Trophoblast cell (in vitro differentiated cells and primary cell): ENCODE measurements around the gene C3orf38.

ENCODE experiments used
- DNase-seq, 2 donors: peaks; one replicate each; pipeline ENCODE4 v3.0.0-alpha.2; 2016
- H2AFZ ChIP-seq: 2 replicates; pipeline ENCODE4 v1.6.1; 2013; ENCODE audit warnings: low read length, moderate library complexity, mild to moderate bottlenecking; ENCODE audit not compliant: insufficient read depth, poor library complexity
- H2AK5ac ChIP-seq: 2 replicates; pipeline ENCODE4 v1.6.1; 2013; ENCODE audit warnings: mild to moderate bottlenecking, low read length
- H2BK120ac ChIP-seq: 2 replicates; pipeline ENCODE4 v1.6.1; 2013; ENCODE audit warnings: low read length, mild to moderate bottlenecking, moderate library complexity; ENCODE audit not compliant: insufficient read depth, poor library complexity
- H2BK12ac ChIP-seq: 2 replicates; pipeline ENCODE4 v1.6.1; 2013; ENCODE audit warnings: mild to moderate bottlenecking, low read length, moderate library complexity
- H2BK5ac ChIP-seq: 2 replicates; pipeline ENCODE4 v1.6.1; 2013; ENCODE audit warnings: low read length, low read depth, moderate library complexity, mild to moderate bottlenecking; ENCODE audit not compliant: poor library complexity
- H3K14ac ChIP-seq: 2 replicates; pipeline ENCODE4 v1.6.1; 2013; ENCODE audit warnings: mild to moderate bottlenecking, low read length
- H3K18ac ChIP-seq: 2 replicates; pipeline ENCODE4 v1.6.1; 2013; ENCODE audit warnings: mild to moderate bottlenecking, low read length
- H3K23ac ChIP-seq: 2 replicates; pipeline ENCODE4 v1.6.1; 2013; ENCODE audit warnings: low read length
- H3K27ac ChIP-seq: 2 replicates; pipeline ENCODE4 v1.5.1; 2013; ENCODE audit warnings: low read depth, mild to moderate bottlenecking, inconsistent platforms, low read length, moderate library complexity
- H3K27me3 ChIP-seq: 2 replicates; pipeline ENCODE4 v1.6.1; 2013; ENCODE audit warnings: inconsistent platforms, mild to moderate bottlenecking, low read length, moderate library complexity; ENCODE audit not compliant: insufficient read depth
- H3K36me3 ChIP-seq, 2 experiments: 1 replicate in 1 of 2; 2 replicates in 1 of 2; pipeline ENCODE4 v1.6.1; 2013; ENCODE audit warnings: low read length in 2 of 2, mild to moderate bottlenecking in 2 of 2, moderate library complexity in 1 of 2; ENCODE audit not compliant: insufficient read depth in 2 of 2, control insufficient read depth in 1 of 2
- H3K4ac ChIP-seq: 2 replicates; pipeline ENCODE4 v1.6.1; 2013; ENCODE audit warnings: low read depth, mild to moderate bottlenecking, low read length, moderate library complexity
- H3K4me1 ChIP-seq, 2 experiments: 1 replicate in 1 of 2; 2 replicates in 1 of 2; pipeline ENCODE4 v1.6.1; 2013; ENCODE audit warnings: low read length in 2 of 2, mild to moderate bottlenecking in 2 of 2, moderate library complexity in 1 of 2; ENCODE audit not compliant: insufficient read depth in 2 of 2, control insufficient read depth in 1 of 2
- H3K4me2 ChIP-seq: 2 replicates; pipeline ENCODE4 v1.6.1; 2013; ENCODE audit warnings: inconsistent platforms, mild to moderate bottlenecking, low read length, moderate library complexity
- H3K4me3 ChIP-seq: 2 replicates; pipeline ENCODE4 v1.5.1; 2013; ENCODE audit warnings: mild to moderate bottlenecking, low read depth, low read length, inconsistent platforms
- H3K79me1 ChIP-seq: one replicate; pipeline ENCODE4 v1.6.1; 2013; ENCODE audit warnings: low read length
- H3K79me2 ChIP-seq: 2 replicates; pipeline ENCODE4 v1.6.1; 2013; ENCODE audit warnings: low read length, mild to moderate bottlenecking; ENCODE audit not compliant: control insufficient read depth, insufficient read depth, poor library complexity
- H3K9ac ChIP-seq: 2 replicates; pipeline ENCODE4 v1.6.1; 2013; ENCODE audit warnings: mild to moderate bottlenecking, low read length
- H3K9me3 ChIP-seq: 2 replicates; pipeline ENCODE4 v1.6.1; 2013; ENCODE audit warnings: low read depth, mild to moderate bottlenecking, control low read depth, inconsistent platforms, low read length; ENCODE audit not compliant: insufficient read depth
- H4K12ac ChIP-seq: 2 replicates; pipeline ENCODE4 v1.6.1; 2013; ENCODE audit warnings: low read depth, mild to moderate bottlenecking, low read length, moderate library complexity
- H4K8ac ChIP-seq: 2 replicates; pipeline ENCODE4 v1.6.1; 2013; ENCODE audit warnings: low read depth, mild to moderate bottlenecking, low read length, moderate library complexity
- H4K91ac ChIP-seq: one replicate; pipeline ENCODE4 v1.6.1; 2013; ENCODE audit warnings: low read depth, mild to moderate bottlenecking, low read length, moderate library complexity
- WGBS: extraction: QIAGEN DNeasy Blood & Tissue Kit; methylation state at CpG from one replicate; pipeline ENCODE4 v1.1.7; 2013; ENCODE audit warnings: missing lambda C conversion rate; ENCODE audit not compliant: insufficient read length, insufficient coverage; ENCODE audit errors: extremely low coverage; 5-methylcytosine and 5-hydroxymethylcytosine counted together

C3orf38 gene

DNA sequence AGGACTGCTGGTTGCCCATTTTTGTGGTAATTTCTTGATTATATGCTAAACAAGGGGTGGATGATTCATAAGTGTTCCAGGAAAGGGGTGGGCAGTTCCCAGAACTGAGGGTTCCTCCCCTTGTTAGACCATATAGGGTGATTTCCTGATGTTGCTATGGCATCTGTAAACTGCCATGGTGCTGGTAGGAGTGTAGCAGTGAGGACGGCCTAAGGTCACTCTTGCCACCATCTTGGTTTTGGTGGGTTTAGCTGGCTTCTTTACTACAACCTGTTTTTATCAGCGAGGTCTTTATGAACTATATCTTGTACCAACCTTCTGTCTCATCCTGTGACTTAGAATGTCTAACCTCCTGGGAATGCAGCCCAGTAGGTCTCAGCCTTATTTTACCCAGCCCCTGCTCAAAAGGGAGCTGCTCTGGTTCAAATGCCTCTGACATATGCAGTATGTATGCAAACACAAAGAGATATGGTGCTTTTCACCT is 46.2 kb downstream of the C3orf38 start:
- Histone ChIP-seq H4K12ac (no peak overlapping the region), H4K8ac (no peak overlapping the region), H3K4me3 (no peak overlapping the region), H2AFZ (no peak overlapping the region), H3K79me2 (no peaks in the 10 kb centered on the region), H3K23ac (no peak overlapping the region), H3K18ac (no peak overlapping the region), H3K4me1 (no peaks in the 10 kb centered on the region), H3K27me3 (no peaks in the 10 kb centered on the region), H4K91ac (no peak overlapping the region), H3K9ac (no peak overlapping the region), H2BK12ac (no peak overlapping the region), H3K9me3 (no peaks in the 10 kb centered on the region), H3K14ac (no peak overlapping the region), H3K27ac (no peak overlapping the region), H2AK5ac (no peak overlapping the region), H3K79me1 (no peaks in the 10 kb centered on the region), H2BK120ac (no peak overlapping the region), H3K4me2 (no peak overlapping the region), H3K36me3 (no peaks in the 10 kb centered on the region), H2BK5ac (no peak overlapping the region), H3K4ac (no peak overlapping the region)
- DNase-seq: peak; percentile 76 to 80
- no CpG with 5 or more reads among the region's 2 CpGs for WGBS

GRCh38 chr3:88198121-88198520 is 48.4 kb downstream of the C3orf38 start:
- Histone ChIP-seq H3K36me3 (no peaks in the 10 kb centered on the region), H2BK12ac (no peak overlapping the region), H3K4me2 (no peak overlapping the region), H3K23ac (no peak overlapping the region), H4K12ac (no peak overlapping the region), H3K4ac (no peak overlapping the region), H3K4me3 (no peak overlapping the region), H3K27me3 (no peaks in the 10 kb centered on the region), H3K9ac (no peak overlapping the region), H2AK5ac (no peak overlapping the region), H3K27ac (no peak overlapping the region), H4K91ac (no peak overlapping the region), H2BK5ac (no peak overlapping the region), H4K8ac (no peak overlapping the region), H3K79me1 (no peaks in the 10 kb centered on the region), H2AFZ (no peak overlapping the region), H3K9me3 (no peaks in the 10 kb centered on the region), H3K14ac (no peak overlapping the region), H3K79me2 (no peaks in the 10 kb centered on the region), H3K18ac (no peak overlapping the region), H3K4me1 (no peaks in the 10 kb centered on the region), H2BK120ac (no peak overlapping the region)
- no peak for DNase-seq
- no CpG with 5 or more reads among the region's 1 CpG for WGBS

- H2BK5ac ChIP-seq: no peak overlapping the region
- no peak overlapping the region for H3K18ac ChIP-seq
- no peak overlapping the region for H3K9ac ChIP-seq
- H3K9me3 ChIP-seq: no peaks in the 10 kb centered on the region
- no peak overlapping the region for H3K4me3 ChIP-seq
- H3K23ac ChIP-seq: no peak overlapping the region
- WGBS: no CpG with 5 or more reads among the region's 5 CpGs
- no peak overlapping the region for H4K12ac ChIP-seq
- H3K79me2 ChIP-seq: no peaks in the 10 kb centered on the region
- no peaks in the 10 kb centered on the region for H3K79me1 ChIP-seq
- no peak overlapping the region for H3K4me2 ChIP-seq
- H4K8ac ChIP-seq: no peak overlapping the region
- peak; percentile 48 to 83 for DNase-seq
- H3K36me3 ChIP-seq: no peaks in the 10 kb centered on the region
- H2AK5ac ChIP-seq: no peak overlapping the region
- H2AFZ ChIP-seq: no peak overlapping the region
- H3K27ac ChIP-seq: no peak overlapping the region
- H2BK120ac ChIP-seq: no peak overlapping the region
- H4K91ac ChIP-seq: no peak overlapping the region
- no peaks in the 10 kb centered on the region for H3K27me3 ChIP-seq
- no peak overlapping the region for H3K14ac ChIP-seq
- no peak overlapping the region for H3K4ac ChIP-seq
- H2BK12ac ChIP-seq: no peak overlapping the region
- no peaks in the 10 kb centered on the region for H3K4me1 ChIP-seq
Observed at GRCh38 chr3:88203642-88204055, 53.9 kb downstream of the C3orf38 start.
